ENCODE measurements around the gene IL21R.

IL21R gene

DNA sequence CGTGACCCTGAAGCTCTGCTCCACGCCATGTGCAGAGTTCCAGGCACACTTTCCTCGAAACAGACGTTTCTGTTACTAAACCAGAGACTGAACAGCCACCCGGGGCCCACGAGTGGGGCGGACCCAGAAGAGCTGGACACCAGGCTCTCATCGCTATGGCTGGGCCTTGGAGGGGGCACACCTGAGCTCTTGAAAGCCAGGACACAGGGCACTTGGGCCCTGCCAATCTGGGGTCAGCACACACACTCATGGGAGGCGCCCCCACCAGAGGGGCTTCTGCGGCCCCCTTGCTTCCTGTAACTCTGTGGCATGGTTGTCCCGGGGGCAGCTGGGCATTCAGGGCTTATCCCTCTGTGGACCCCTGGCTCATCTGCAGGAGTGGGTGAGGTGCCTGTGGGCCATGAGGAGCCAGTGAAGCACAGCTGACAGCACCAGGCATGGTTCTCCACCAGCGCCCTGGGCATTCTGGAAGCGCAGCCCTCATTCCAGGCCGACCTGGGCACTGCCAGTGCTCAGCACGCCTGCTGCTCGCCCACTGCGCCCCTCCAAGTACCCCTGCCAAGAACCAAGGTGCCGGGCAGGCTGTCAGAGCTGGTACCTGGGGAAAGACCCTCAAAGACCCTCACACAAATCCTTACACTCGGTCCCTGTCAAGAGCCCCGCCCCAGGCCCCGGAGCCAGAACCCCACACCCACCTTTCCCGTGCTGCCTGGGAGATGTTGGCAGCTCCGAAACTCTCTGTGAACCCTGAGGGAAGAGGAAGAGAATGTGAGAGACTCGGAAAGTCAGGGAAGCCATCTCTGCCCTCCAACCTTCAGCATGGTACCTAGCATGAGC lies 61.1 kb downstream of the IL21R start:
- DNase-seq (ENCODE audit: low read depth in 2 of 2): no peak

DNA sequence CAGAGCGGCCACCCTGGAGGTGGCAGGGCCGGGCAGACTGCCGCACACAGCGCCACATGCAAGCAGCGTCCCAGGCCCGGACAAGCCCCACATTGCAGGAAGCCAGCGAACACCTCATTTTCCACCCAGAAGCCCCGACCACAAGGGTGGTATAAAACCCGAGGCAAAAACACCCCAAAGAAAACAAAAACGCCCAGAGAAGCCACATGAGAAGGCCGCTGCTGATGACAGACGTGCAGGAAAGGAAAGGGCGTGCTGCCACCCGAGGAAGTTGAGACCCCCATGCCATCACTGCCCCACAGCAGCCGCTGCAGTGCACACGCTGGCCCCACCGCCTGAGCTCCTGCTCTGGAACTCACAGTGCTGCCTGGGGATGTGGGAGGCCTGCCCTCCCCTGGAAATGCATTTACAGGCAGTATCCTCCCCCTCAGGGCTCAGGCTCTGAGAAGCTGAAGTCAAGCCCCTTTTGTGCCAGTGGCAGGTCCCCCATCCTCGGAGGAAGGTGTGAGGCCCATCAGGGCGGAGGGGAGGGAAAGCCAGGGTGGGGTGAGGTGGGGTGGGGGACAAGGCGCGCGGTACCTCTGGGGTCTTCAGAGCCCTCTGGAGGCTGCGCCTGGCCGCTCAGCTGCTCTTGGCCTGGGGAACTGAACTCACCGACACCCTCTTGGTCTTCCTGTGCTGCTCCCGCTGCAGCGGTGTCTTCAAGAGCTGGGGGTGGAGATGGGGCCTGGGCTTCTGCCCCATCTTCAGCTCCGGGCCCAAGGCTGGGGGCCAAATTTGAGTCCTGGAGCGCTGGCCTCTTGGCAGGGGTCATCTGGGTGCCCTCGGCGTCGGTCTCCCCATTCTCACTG lies 62.0 kb downstream of the IL21R start:
- DNase-seq (ENCODE audit: low read depth in 2 of 2): peak; percentile 45 to 46

- DNase-seq (ENCODE audit: low read depth in 2 of 2): no peak
Measured at GRCh38 chr16:27464626-27465482, 62.9 kb downstream of the IL21R start.

GRCh38 chr16:27465483-27465879 lies 63.5 kb downstream of the IL21R start:
- no peak for DNase-seq (ENCODE audit: low read depth in 2 of 2)

DNA sequence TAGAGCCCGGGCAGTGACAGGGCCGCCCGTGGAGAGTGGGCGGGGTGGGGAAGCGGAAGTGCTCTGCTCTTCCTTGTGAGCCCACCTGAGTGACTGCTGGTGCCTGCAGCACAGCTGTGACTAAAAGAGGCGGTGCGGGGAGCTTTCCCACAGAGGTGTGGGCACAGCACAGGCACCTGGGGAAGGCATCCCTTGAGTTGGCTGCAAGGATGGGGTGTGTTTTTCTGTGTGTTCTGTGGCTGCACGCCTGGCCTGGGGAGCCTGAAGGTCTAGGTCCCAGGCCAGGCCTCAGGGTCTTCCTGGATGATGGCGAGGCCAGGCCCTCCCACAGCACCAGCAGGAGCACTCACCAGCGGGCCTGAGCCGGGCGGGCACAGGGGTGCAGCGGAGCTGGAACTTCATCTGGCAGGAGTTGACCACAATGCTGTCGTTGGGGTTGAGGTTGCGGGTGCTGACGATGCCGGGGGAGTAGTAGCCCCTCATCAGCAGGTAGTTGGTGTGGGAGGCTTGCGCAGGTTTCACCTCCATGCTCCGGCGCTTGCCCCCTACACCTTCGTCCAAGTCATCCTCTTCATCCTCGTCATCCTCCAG lies 67.1 kb downstream of the IL21R start:
- no peak for DNase-seq (ENCODE audit: low read depth in 2 of 2)

DNA sequence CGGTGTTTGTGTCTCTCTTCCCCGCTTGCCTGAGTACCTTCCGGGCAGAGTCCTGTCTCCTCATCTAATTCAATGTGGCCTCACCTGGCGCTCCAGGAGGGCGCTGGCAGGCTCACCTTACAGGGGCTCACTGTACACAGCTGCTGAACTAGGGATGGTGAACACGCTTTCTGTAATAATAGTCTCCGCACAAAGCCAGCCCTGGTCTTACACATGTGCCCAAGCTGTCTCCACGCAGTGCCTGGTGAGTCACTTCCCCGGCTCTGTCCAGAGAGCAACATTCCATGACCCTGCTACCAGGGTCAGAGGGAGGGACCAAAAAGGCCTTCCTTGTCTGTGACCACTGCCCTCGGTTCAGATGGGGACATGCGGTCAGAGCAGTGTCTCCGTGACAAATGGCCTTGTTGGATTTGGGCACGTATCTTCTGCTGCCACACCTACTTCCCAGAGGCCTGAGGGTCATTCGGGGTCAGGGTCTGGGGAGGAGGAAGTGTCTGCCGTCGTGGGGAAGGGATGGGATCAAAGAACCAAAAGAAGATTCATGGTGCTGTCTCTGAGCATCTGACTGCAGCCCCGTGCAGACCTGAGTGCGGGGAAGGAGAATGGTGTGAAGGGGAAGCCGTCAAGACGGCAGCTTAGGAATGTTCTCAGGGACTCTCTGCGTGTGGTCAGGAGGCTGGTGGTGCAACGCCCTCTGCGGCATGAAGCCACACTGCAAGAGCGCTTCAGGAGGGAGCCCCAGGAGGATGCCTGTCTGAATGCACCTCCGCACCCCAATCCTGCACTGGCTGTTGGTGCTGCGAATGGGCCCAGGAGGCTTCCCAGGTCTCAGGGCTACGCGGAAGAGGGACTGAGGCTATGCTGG lies 68.8 kb downstream of the IL21R start:
- DNase-seq (ENCODE audit: low read depth in 2 of 2): no peak

DNA sequence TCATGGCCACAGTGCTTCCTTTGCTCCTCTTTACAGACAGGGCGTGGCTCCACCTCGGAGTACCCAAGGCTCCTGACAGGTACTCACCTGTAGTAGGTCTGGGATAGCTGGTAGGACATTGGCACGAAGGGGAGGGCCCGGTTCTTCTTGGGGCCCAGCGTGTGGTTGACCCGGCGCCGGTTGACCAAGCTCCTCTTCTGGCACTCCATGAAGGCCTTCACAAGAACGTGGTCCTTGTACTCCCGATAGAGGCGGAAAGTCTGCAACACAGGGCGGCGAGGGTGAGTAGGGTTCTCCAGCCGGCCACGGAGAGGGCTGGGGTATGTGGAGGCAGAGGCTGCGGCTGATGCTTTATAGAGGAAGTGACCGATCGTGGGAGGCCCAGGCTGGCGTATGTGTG lies 69.7 kb downstream of the IL21R start:
- DNase-seq (ENCODE audit: low read depth in 2 of 2): no peak

DNA sequence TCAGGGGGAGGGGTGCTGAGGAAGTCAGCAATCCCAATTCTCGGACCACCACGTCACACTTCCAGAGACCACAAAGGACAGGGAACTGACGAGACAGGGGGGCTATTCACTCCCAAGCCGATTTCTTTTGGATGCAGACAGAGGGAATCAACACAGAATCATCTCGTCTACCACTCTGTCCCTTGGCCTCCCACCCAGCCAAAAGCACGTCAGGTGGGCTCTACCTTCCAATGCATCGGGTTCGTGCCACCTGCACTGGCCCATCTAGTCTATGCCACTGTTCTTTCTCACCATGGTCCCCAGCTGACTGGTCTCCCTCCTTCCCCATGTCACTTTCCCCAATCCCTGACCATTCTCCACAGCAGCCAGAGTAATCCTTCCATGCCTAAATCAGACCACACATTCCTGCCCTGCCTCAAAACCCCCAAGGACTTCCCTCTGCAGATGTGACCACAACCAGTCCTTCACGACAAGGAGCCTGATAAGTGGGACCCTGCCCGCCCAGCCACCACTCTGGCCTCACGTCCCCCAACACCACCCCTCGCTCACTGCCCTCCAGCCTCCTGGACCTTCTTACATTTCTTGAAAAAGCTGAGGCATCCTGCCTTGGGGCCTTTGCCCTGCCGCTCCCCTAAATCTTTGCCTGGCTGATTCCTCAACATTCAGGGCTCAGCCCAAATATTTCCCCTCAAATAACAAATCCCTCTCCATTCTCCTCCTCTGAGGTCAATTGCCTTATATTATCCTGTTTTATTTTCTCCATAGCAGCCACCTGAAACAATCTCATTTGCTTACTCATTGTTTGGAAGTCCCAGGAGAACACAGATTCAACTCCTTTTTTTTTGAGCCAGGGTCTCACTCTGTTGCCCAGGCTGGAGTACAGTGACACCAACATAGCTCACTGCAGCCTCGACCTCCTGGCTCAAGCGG lies 70.4 kb downstream of the IL21R start:
- no peak for DNase-seq (ENCODE audit: low read depth in 2 of 2)

DNA sequence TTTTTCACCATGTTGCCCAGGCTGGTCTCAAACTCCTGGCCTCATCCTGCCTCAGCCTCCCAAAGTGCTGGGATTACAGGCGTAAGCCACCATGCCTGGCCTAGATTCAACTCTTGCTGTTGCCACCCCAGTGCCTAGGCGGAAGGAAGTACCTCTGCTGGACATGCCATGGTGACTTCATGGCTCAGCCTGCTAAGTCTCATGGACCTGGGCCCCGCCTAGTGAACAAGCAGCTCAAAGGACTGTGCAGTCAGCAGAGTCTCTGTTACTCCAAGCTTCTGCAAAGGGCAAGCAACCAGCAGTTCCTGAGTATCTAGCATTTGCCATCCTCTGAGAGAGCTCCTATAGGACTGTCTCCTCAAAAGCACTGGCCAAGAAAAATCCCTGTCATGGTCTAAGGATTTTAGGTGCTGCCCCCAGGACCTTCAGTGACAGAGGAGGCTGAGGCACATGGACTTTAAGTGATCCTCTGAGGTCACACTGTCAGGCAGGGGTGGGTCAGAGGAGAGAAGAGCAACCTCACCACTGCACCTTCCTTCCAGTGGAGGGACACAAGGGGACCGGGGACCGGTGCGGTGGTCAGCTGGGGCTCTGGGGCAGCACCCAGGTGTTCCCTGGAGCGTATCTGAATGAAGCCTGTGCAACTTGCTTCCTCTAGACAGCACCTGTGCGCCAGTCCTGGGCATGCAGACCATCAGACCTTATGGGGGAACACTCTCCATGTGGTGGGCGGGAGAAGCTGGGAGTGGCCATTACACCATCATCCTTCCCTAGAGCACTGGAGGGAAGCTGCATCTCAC lies 71.3 kb downstream of the IL21R start:
- DNase-seq (ENCODE audit: low read depth in 2 of 2): no peak

- no peak for DNase-seq (ENCODE audit: low read depth in 2 of 2)
Measured at GRCh38 chr16:27474041-27474440, 72.1 kb downstream of the IL21R start.

- no peak for DNase-seq (ENCODE audit: low read depth in 2 of 2)
Measured at GRCh38 chr16:27474921-27475320, 72.9 kb downstream of the IL21R start.

- DNase-seq (ENCODE audit: low read depth in 2 of 2): no peak
Measured at GRCh38 chr16:27475561-27475960, 73.6 kb downstream of the IL21R start.

- DNase-seq (ENCODE audit: low read depth in 2 of 2): no peak
Measured at GRCh38 chr16:27476240-27476639, 74.3 kb downstream of the IL21R start.

- DNase-seq (ENCODE audit: low read depth in 2 of 2): no peak
Measured at GRCh38 chr16:27480761-27481160, 78.8 kb downstream of the IL21R start.

GRCh38 chr16:27481282-27481934 lies 79.4 kb downstream of the IL21R start:
- DNase-seq (ENCODE audit: low read depth in 2 of 2): no peak

- no peak for DNase-seq (ENCODE audit: low read depth in 2 of 2)
Measured at GRCh38 chr16:27482397-27483087, 80.6 kb downstream of the IL21R start.

GRCh38 chr16:27483088-27483437 lies 81.1 kb downstream of the IL21R start:
- no peak for DNase-seq (ENCODE audit: low read depth in 2 of 2)

DNA sequence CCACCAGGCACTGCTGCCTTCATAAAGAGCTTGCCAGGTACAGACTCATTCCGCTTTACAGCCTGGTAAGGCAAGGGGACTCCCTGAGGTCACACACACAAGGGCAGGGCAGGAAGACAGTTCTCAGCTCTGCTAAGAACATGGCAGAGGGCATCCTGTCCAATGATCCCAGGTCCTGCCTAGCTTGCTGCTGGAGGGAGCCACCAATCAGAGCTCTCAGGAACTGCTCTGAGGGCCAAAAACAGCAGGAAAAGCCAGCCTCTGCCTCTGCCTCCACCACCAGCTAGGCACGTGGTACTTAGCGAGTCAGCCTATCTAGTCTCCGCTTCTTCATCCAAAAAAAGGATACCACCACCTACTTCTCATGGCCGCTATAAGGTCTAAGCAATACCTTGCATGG lies 81.7 kb downstream of the IL21R start:
- DNase-seq (ENCODE audit: low read depth in 2 of 2): no peak

Data from stimulated activated CD8-positive, alpha-beta memory T cell treated with anti-CD3 and anti-CD28 coated beads, Interleukin-7, amount 100 ng/mL, for 1 hour (primary cell).